Mesodermal cell (in vitro differentiated cells): ENCODE measurements around the gene ABCC9. TPM values are rescaled to one million over a fixed set of nuclear protein-coding genes. Genes with fewer than 3 reads are reported as not detected.

Experiments used
- H3K27ac ChIP-seq: 2 replicates; pipeline ENCODE4 v1.7.0; 2013; ENCODE audit warnings: mild to moderate bottlenecking, low read depth, low read length, moderate library complexity; ENCODE audit not compliant: severe bottlenecking
- H3K36me3 ChIP-seq: 2 replicates; pipeline ENCODE4 v1.7.1; 2013; ENCODE audit warnings: mild to moderate bottlenecking, low read length, moderate library complexity; ENCODE audit not compliant: control insufficient read depth, insufficient read depth
- H3K4me1 ChIP-seq: one replicate; pipeline ENCODE4 v1.7.1; 2013; ENCODE audit warnings: mild to moderate bottlenecking, low read length; ENCODE audit not compliant: insufficient read depth, control insufficient read depth, poor library complexity, severe bottlenecking
- H3K4me3 ChIP-seq: 2 replicates; pipeline ENCODE4 v1.7.0; 2013; ENCODE audit warnings: low read length, control low read depth, mild to moderate bottlenecking; ENCODE audit not compliant: insufficient read depth, poor library complexity, severe bottlenecking; ENCODE audit errors: extremely low read depth
- H3K9me3 ChIP-seq: 2 replicates; pipeline ENCODE4 v1.7.1; 2013; ENCODE audit warnings: mild to moderate bottlenecking, low read length, moderate library complexity; ENCODE audit not compliant: control insufficient read depth
- WGBS, 2 experiments: methylation state at CpG; one replicate each; pipeline ENCODE4 v1.1.5; 2013; ENCODE audit warnings: missing lambda C conversion rate in 2 of 2; ENCODE audit not compliant: insufficient coverage in 2 of 2; 5-methylcytosine and 5-hydroxymethylcytosine counted together
- polyA plus RNA-seq, 2 experiments: library from polyadenylated mRNA; stranded (reverse); fragments of 50-300 nt; gene quantifications; one replicate each; pipeline ENCODE4 v1.2.3, GENCODE V29; 2013

The ABCC9 gene
- polyA plus RNA-seq (2013, experiment 1 of 2), result 0.41 TPM
- 0.35 TPM for polyA plus RNA-seq (2013, experiment 2 of 2)

GRCh38 chr12:21940549-21941505, at the start of gene ABCC9:
ABCC9 (minus strand) TSS chr12:21941426; CDS start chr12:21936674, 4,752 bp downstream.
- WGBS, 2 experiments, result 0 to 2% methylated on average over 15 to 17 of the region's 42 CpGs
- H3K27ac ChIP-seq, result peak within 1 kb of the TSS; percentile 8
- H3K4me3 ChIP-seq, result peak within 1 kb of the TSS; percentile 49
- H3K9me3 ChIP-seq, result no peaks in the 10 kb centered on the region
- no peaks in the 10 kb centered on the region for H3K36me3 ChIP-seq
- H3K4me1 ChIP-seq, result no peaks in the 10 kb centered on the region

- 60 to 73% methylated on average over 2 of the region's 5 CpGs for WGBS, 2 experiments
- H3K27ac ChIP-seq, result no peak overlapping the region
- no peaks in the 10 kb centered on the region for H3K9me3 ChIP-seq
These were observed 48.7 kb upstream of the ABCC9 start for GRCh38 chr12:21989819-21990412.

DNA sequence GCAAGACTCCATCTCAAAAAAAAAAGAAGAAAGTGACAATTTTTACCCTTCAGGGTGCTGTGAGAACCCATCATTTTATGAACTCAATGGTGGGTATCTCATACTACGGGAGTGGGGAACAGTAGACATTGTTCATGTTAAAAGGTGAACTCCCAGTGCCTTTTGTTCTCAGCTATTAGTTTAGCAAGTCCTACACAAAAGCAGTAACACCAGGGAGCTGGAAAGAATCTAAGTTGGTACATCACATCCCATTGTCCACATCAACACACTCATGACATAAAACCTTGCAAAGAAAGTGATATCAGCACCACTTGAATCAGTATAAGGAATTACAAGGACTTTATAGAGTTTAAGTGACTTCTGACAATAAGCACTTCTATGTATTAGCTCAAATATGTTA, 47.4 kb upstream of the ABCC9 start:
- Histone ChIP-seq H3K4me3 (no peak overlapping the region), H3K9me3 (no peaks in the 10 kb centered on the region), H3K27ac (no peak overlapping the region), H3K36me3 (no peaks in the 10 kb centered on the region), H3K4me1 (no peaks in the 10 kb centered on the region)
- 86% methylated on average over 1 of the region's 1 CpG; no CpG with 5 or more reads in 1 of the 2 experiments for WGBS, 2 experiments

More at GRCh38 chr12:21989819-21990412, 48.7 kb upstream of the ABCC9 start:
- Histone ChIP-seq H3K36me3 (no peaks in the 10 kb centered on the region), H3K4me1 (no peaks in the 10 kb centered on the region), H3K4me3 (no peak overlapping the region)

DNA sequence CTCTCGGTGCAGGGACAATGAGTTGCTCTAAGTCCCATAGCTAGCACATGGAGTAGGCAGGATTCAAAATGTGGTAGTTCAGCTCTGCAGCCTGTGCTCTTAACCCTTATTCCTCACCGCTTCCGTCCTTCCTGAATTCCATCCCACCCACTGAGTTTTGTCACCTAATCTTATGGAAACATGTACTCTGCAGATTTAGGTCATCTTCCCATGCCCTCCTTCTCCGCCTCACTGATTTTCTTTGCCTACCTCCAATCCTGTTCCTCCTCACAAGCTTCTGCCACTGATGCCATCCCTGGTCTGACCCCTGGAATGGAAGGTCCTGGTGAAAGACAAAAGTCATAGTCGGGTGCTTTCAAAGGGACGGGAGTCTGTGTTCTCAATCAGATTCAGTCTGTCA, 46.5 kb upstream of the ABCC9 start:
- Histone ChIP-seq H3K4me3 (no peak overlapping the region), H3K36me3 (no peaks in the 10 kb centered on the region), H3K4me1 (no peaks in the 10 kb centered on the region), H3K27ac (no peak overlapping the region), H3K9me3 (no peaks in the 10 kb centered on the region)
- 68 to 88% methylated on average over 5 to 6 of the region's 6 CpGs for WGBS, 2 experiments

GRCh38 chr12:21985155-21985554, 43.9 kb upstream of the ABCC9 start:
- Histone ChIP-seq H3K9me3 (no peaks in the 10 kb centered on the region), H3K4me1 (no peaks in the 10 kb centered on the region), H3K27ac (no peak overlapping the region), H3K36me3 (no peaks in the 10 kb centered on the region), H3K4me3 (no peak overlapping the region)
- no CpG with 5 or more reads among the region's 2 CpGs for WGBS, 2 experiments

DNA sequence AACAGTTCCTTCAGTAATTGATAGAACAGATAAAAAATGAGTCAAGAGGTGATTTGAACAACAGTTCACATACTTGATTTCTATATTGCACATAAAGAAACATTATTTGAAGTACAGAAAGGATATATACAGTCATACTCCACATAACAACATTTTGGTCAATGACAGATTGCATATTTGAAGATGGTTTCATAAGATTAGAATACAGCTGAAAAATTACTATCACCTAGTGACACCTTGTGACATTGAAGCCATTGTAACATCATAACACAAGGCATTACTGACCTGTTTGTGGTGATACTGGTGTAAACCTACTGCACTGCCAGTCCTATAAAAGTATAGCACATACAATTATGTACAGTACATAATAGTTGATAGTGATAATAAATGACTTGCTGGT, 43.1 kb upstream of the ABCC9 start:
- Histone ChIP-seq H3K27ac (no peak overlapping the region), H3K4me3 (no peak overlapping the region), H3K36me3 (no peaks in the 10 kb centered on the region), H3K4me1 (no peaks in the 10 kb centered on the region), H3K9me3 (no peaks in the 10 kb centered on the region)

DNA sequence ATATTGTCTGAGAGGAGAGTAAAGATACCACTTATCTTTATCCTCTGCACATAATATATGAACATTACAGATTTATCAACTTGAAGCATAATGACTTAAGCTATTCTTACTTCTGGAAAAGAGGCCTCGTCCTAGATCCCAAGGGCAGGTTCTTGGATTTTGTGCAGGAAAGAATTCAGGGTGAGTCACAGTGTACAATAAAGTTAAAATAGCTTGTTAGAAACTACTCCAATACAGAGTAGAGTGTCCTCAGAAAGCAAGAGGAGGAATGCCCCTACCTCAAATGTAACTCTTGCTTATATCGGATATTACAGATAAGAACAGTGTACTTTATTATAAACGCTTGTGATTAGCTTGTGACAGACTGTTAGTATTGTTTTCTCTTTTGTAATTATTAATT, 41.9 kb upstream of the ABCC9 start:
- Histone ChIP-seq H3K9me3 (no peaks in the 10 kb centered on the region), H3K4me1 (no peaks in the 10 kb centered on the region), H3K4me3 (no peak overlapping the region), H3K36me3 (no peaks in the 10 kb centered on the region), H3K27ac (no peak overlapping the region)
- no CpG with 5 or more reads among the region's 3 CpGs for WGBS, 2 experiments

- Histone ChIP-seq H3K9me3 (no peaks in the 10 kb centered on the region), H3K4me3 (no peak overlapping the region), H3K4me1 (no peaks in the 10 kb centered on the region), H3K36me3 (no peaks in the 10 kb centered on the region), H3K27ac (no peak overlapping the region)
- WGBS, 2 experiments, result no CpG with 5 or more reads among the region's 1 CpG
These were observed 39.3 kb upstream of the ABCC9 start for GRCh38 chr12:21980544-21980943.

DNA sequence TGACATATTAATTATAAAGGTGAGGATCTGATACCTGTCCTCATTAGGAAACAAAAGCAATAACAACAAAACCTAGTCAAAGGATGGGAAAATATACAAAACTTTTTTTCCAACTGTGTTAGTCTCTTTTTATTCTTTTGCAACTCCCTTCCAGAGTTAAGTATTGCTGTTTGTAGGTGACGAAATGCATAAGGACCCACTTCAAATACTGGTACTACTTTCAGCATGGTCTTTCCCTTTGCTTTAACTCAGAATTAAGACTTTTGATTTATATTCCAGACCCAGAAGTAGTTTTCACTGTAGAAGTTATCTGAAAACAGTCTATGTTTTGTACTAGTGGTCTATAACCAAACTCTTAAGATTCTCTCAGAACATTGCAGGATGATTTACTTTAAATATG, 34.1 kb upstream of the ABCC9 start:
- no peak overlapping the region for H3K27ac ChIP-seq
- no peaks in the 10 kb centered on the region for H3K9me3 ChIP-seq
- H3K4me1 ChIP-seq, result peaks cover 3% of the 10 kb centered on the region
- no CpG with 5 or more reads among the region's 1 CpG for WGBS, 2 experiments
- H3K36me3 ChIP-seq, result no peaks in the 10 kb centered on the region
- no peak overlapping the region for H3K4me3 ChIP-seq

DNA sequence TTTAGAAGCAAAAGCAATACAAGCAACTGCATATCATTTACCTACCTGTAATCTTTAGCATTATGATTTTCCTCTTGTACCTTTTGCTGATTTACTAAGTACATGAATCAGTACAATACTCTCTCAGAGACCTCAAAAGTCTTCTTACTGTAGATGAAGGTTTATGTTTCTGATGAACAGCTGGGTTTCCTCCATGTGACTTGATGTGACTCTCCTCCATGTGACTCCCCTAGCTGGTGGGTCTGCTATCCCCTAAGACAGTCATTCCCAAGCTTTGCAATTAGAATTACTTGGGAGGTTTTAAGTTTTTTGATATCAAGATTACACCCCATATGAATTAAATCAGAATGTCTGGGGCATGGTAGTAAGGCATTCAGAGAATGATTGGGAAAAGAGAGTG, 32.0 kb upstream of the ABCC9 start:
- Histone ChIP-seq H3K4me1 (peaks cover 3% of the 10 kb centered on the region), H3K9me3 (no peaks in the 10 kb centered on the region), H3K4me3 (no peak overlapping the region), H3K27ac (no peak overlapping the region), H3K36me3 (no peaks in the 10 kb centered on the region)

- Histone ChIP-seq H3K4me3 (no peak overlapping the region), H3K27ac (no peak overlapping the region), H3K4me1 (peaks cover 3% of the 10 kb centered on the region), H3K9me3 (no peaks in the 10 kb centered on the region), H3K36me3 (no peaks in the 10 kb centered on the region)
- WGBS, 2 experiments, result 90 to 100% methylated on average over 2 to 3 of the region's 4 CpGs
These were observed 30.8 kb upstream of the ABCC9 start for GRCh38 chr12:21972055-21972454.
